Measurements from ENCODE around the gene SGK1.
"Not testable (repeated sequence)": the region's sequence is repeated elsewhere in the genome, so short reads cannot be mapped to it uniquely, and the experiment has no call there.

SGK1 gene

GRCh38 chr6:134314006-134314821, 3.7 kb downstream of the SGK1 start:
- no peaks in the 10 kb centered on the region for H3K9me3 ChIP-seq (ENCODE audit: control insufficient read depth, insufficient read depth, low read length)
- H3K4me3 ChIP-seq (ENCODE audit: low read depth, low read length): no peak overlapping the region
- H3K36me3 ChIP-seq (ENCODE audit: control insufficient read depth, insufficient read depth, low read length): no peaks in the 10 kb centered on the region
- no peak overlapping the region for H3K9ac ChIP-seq (ENCODE audit: low read depth, low read length)
- peaks cover 7% of the 10 kb centered on the region for H3K27me3 ChIP-seq (ENCODE audit: control insufficient read depth, insufficient read depth, low read length)
- peaks cover 18% of the 10 kb centered on the region for H3K4me1 ChIP-seq (ENCODE audit: control insufficient read depth, insufficient read depth, low read length)

- Histone ChIP-seq H3K4me3 (ENCODE audit: low read depth, low read length) (no peak overlapping the region), H3K27me3 (ENCODE audit: control insufficient read depth, insufficient read depth, low read length) (no peaks in the 10 kb centered on the region), H3K9me3 (ENCODE audit: control insufficient read depth, insufficient read depth, low read length) (no peaks in the 10 kb centered on the region), H3K9ac (ENCODE audit: low read depth, low read length) (no peak overlapping the region), H3K36me3 (ENCODE audit: control insufficient read depth, insufficient read depth, low read length) (no peaks in the 10 kb centered on the region), H3K4me1 (ENCODE audit: control insufficient read depth, insufficient read depth, low read length) (peaks cover 14% of the 10 kb centered on the region)
Measured at GRCh38 chr6:134312038-134312660, 5.8 kb downstream of the SGK1 start.

DNA sequence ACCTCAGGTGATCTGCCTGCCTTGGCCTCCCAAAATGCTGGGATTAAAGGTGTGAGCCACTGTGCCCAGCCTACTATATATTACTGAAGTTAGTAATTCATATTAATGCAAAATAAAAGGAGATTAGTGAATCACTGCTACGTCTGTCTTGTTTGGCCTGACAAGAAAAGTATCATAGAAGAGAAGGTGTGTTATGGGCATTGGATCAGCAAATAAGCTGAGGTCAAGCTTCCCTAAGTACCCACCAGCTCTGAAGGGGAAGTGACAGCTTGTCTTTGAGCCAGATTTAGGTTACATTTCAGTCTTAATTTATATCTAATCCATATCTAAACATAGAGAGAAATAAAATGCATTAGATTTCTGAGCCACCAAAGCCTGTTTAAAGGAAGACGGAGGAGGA, 7.1 kb downstream of the SGK1 start:
- Histone ChIP-seq H3K4me1 (ENCODE audit: control insufficient read depth, insufficient read depth, low read length) (peaks cover 9% of the 10 kb centered on the region), H3K27me3 (ENCODE audit: control insufficient read depth, insufficient read depth, low read length) (no peaks in the 10 kb centered on the region), H3K9ac (ENCODE audit: low read depth, low read length) (no peak overlapping the region), H3K36me3 (ENCODE audit: control insufficient read depth, insufficient read depth, low read length) (no peaks in the 10 kb centered on the region), H3K9me3 (ENCODE audit: control insufficient read depth, insufficient read depth, low read length) (no peaks in the 10 kb centered on the region), H3K4me3 (ENCODE audit: low read depth, low read length) (no peak overlapping the region)

DNA sequence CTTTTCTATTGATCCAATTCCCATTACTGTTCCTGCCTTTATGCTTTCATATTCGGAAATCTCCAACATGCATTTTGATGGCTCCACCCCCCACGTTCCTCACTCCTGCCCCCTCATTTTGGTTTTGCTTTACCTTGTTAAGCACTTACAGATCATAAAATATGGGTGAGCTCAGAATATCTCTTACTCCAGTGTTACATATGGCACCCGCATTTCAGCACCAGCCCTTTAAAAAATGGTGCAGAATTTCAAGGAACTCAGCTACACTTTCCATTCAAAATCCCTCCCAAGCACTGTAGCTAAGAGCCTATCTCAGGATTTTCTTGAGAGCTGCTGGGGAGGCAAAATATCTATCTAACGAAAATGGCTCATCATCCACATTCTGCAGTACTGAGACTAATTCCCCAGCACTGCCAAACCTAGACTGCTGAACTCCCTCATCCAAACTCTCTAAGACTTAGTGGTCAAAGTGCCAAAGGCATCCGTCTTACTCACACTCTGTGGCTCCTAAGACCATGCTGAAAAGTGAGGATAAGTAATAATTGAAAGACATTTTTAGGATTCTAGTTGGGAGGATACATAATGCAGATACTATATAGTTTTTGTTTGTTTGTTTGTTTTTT, 7.8 kb downstream of the SGK1 start:
- peaks cover 9% of the 10 kb centered on the region for H3K4me1 ChIP-seq (ENCODE audit: control insufficient read depth, insufficient read depth, low read length)
- H3K4me3 ChIP-seq (ENCODE audit: low read depth, low read length): no peak overlapping the region
- H3K9ac ChIP-seq (ENCODE audit: low read depth, low read length): no peak overlapping the region
- H3K27me3 ChIP-seq (ENCODE audit: control insufficient read depth, insufficient read depth, low read length): no peaks in the 10 kb centered on the region
- no peaks in the 10 kb centered on the region for H3K36me3 ChIP-seq (ENCODE audit: control insufficient read depth, insufficient read depth, low read length)
- no peaks in the 10 kb centered on the region for H3K9me3 ChIP-seq (ENCODE audit: control insufficient read depth, insufficient read depth, low read length)

DNA sequence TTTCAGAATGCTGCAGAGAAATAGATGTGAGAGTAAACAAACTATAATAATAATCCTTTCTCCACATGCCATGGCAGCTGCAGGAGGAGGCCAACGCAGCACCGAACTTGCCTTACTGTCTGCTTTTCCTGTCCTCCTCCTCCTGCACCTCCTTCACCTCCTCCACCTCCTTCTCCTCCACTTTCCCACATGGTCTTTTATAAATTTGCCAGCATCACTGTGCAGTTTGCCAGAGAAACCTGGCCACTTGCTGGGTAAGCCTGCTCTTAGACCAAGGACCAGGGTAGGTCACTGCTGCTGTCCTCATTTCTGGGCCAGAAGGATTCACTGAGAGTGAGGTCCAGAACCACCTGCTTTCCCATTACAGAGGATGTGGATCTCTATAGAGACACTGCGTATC, 8.7 kb downstream of the SGK1 start:
- Histone ChIP-seq H3K27me3 (ENCODE audit: control insufficient read depth, insufficient read depth, low read length) (no peaks in the 10 kb centered on the region), H3K36me3 (ENCODE audit: control insufficient read depth, insufficient read depth, low read length) (no peaks in the 10 kb centered on the region), H3K9ac (ENCODE audit: low read depth, low read length) (no peak overlapping the region), H3K9me3 (ENCODE audit: control insufficient read depth, insufficient read depth, low read length) (no peaks in the 10 kb centered on the region), H3K4me1 (ENCODE audit: control insufficient read depth, insufficient read depth, low read length) (peaks cover 6% of the 10 kb centered on the region), H3K4me3 (ENCODE audit: low read depth, low read length) (no peak overlapping the region)

GRCh38 chr6:134308800-134309199, 9.1 kb downstream of the SGK1 start:
- H3K36me3 ChIP-seq (ENCODE audit: control insufficient read depth, insufficient read depth, low read length): no peaks in the 10 kb centered on the region
- H3K27me3 ChIP-seq (ENCODE audit: control insufficient read depth, insufficient read depth, low read length): no peaks in the 10 kb centered on the region
- no peak overlapping the region for H3K9ac ChIP-seq (ENCODE audit: low read depth, low read length)
- H3K4me1 ChIP-seq (ENCODE audit: control insufficient read depth, insufficient read depth, low read length): peaks cover 6% of the 10 kb centered on the region
- H3K9me3 ChIP-seq (ENCODE audit: control insufficient read depth, insufficient read depth, low read length): no peaks in the 10 kb centered on the region
- no peak overlapping the region for H3K4me3 ChIP-seq (ENCODE audit: low read depth, low read length)

DNA sequence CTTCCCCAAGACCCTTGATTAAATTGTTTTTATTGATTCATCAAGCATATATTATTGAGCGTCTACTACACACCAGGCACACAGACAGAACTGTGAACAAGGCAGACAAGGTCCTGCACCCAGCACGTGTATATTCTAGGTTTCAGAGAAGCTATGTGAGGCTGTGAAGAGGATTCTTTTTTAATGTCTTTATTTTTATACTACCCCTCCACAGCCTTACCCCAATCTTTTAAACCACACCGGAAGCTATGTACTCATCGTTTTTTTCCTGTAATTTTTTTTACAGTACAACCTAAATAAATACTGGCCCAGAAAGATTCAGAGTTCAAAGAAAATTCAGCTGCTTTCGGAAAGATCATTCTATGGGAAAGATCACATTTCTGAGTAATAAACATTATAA, 10.0 kb downstream of the SGK1 start:
- Histone ChIP-seq H3K27me3 (ENCODE audit: control insufficient read depth, insufficient read depth, low read length) (no peaks in the 10 kb centered on the region), H3K36me3 (ENCODE audit: control insufficient read depth, insufficient read depth, low read length) (no peaks in the 10 kb centered on the region), H3K9me3 (ENCODE audit: control insufficient read depth, insufficient read depth, low read length) (no peaks in the 10 kb centered on the region), H3K4me1 (ENCODE audit: control insufficient read depth, insufficient read depth, low read length) (peaks cover 6% of the 10 kb centered on the region), H3K9ac (ENCODE audit: low read depth, low read length) (no peak overlapping the region), H3K4me3 (ENCODE audit: low read depth, low read length) (no peak overlapping the region)

- Histone ChIP-seq H3K4me1 (ENCODE audit: control insufficient read depth, insufficient read depth, low read length) (peaks cover 3% of the 10 kb centered on the region), H3K27me3 (ENCODE audit: control insufficient read depth, insufficient read depth, low read length) (no peaks in the 10 kb centered on the region), H3K4me3 (ENCODE audit: low read depth, low read length) (no peak overlapping the region), H3K36me3 (ENCODE audit: control insufficient read depth, insufficient read depth, low read length) (no peaks in the 10 kb centered on the region), H3K9ac (ENCODE audit: low read depth, low read length) (no peak overlapping the region), H3K9me3 (ENCODE audit: control insufficient read depth, insufficient read depth, low read length) (no peaks in the 10 kb centered on the region)
Measured at GRCh38 chr6:134307075-134307474, 10.8 kb downstream of the SGK1 start.

DNA sequence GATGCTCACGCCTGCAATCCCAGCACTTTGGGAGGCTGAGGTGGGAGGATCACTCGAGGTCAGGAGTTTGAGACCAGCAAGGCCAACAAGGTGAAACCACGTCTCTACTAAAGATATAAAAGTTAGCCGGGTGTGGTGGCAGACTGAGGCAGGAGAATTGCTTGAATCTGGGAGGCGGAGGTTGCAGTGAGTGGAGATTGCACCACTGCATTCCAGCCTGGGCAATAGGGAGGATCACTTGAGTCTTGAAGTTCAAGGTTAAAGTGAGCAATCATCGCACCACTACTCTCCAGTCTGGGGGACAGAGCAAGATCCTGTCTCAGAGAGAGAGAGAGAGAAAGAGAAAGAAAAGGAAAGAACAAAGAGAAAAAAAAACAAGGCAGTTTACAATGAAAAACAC, 13.5 kb downstream of the SGK1 start:
- not testable (repeated sequence) for H3K36me3 ChIP-seq (ENCODE audit: control insufficient read depth, insufficient read depth, low read length); H3K4me3 ChIP-seq (ENCODE audit: low read depth, low read length); H3K27me3 ChIP-seq (ENCODE audit: control insufficient read depth, insufficient read depth, low read length); H3K9ac ChIP-seq (ENCODE audit: low read depth, low read length); H3K9me3 ChIP-seq (ENCODE audit: control insufficient read depth, insufficient read depth, low read length); H3K4me1 ChIP-seq (ENCODE audit: control insufficient read depth, insufficient read depth, low read length)

GRCh38 chr6:134303891-134304290, 14.0 kb downstream of the SGK1 start:
- Histone ChIP-seq H3K4me1 (ENCODE audit: control insufficient read depth, insufficient read depth, low read length) (no peaks in the 10 kb centered on the region), H3K4me3 (ENCODE audit: low read depth, low read length) (no peak overlapping the region), H3K27me3 (ENCODE audit: control insufficient read depth, insufficient read depth, low read length) (no peaks in the 10 kb centered on the region), H3K9me3 (ENCODE audit: control insufficient read depth, insufficient read depth, low read length) (no peaks in the 10 kb centered on the region), H3K9ac (ENCODE audit: low read depth, low read length) (no peak overlapping the region), H3K36me3 (ENCODE audit: control insufficient read depth, insufficient read depth, low read length) (no peaks in the 10 kb centered on the region)

GRCh38 chr6:134299236-134299635, 18.7 kb downstream of the SGK1 start:
- Histone ChIP-seq H3K9ac (ENCODE audit: low read depth, low read length) (no peak overlapping the region), H3K36me3 (ENCODE audit: control insufficient read depth, insufficient read depth, low read length) (peaks cover 3% of the 10 kb centered on the region), H3K4me3 (ENCODE audit: low read depth, low read length) (no peak overlapping the region), H3K9me3 (ENCODE audit: control insufficient read depth, insufficient read depth, low read length) (no peaks in the 10 kb centered on the region), H3K4me1 (ENCODE audit: control insufficient read depth, insufficient read depth, low read length) (peaks cover 3% of the 10 kb centered on the region), H3K27me3 (ENCODE audit: control insufficient read depth, insufficient read depth, low read length) (no peaks in the 10 kb centered on the region)

DNA sequence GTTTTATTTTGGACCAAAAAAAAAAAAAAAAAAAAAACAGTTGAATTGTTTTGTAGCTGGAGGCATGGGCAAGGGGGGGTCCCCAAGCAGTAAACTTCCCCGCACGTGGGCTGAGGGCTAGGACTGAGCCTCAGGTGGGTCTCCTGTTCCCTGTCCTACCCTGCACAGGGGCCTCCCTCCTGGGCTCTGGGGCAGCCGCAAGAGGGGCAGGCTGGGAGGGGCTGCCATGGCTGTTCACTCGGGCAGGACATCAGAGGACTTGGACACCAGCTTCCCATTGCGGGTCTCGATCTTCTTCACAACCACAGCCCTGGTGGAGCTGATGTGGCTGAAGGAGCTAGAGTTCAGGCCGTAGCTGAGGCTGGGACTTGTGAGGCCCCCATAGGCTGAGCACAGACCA, 21.1 kb downstream of the SGK1 start:
- Histone ChIP-seq H3K4me1 (ENCODE audit: control insufficient read depth, insufficient read depth, low read length) (peaks cover 3% of the 10 kb centered on the region), H3K27me3 (ENCODE audit: control insufficient read depth, insufficient read depth, low read length) (no peaks in the 10 kb centered on the region), H3K9me3 (ENCODE audit: control insufficient read depth, insufficient read depth, low read length) (no peaks in the 10 kb centered on the region), H3K36me3 (ENCODE audit: control insufficient read depth, insufficient read depth, low read length) (peaks cover 3% of the 10 kb centered on the region), H3K4me3 (ENCODE audit: low read depth, low read length) (no peak overlapping the region), H3K9ac (ENCODE audit: low read depth, low read length) (no peak overlapping the region)

All from iPS-15b (cell line).